ENCODE results near the gene DYNLT3.

The DYNLT3 gene, protein sequence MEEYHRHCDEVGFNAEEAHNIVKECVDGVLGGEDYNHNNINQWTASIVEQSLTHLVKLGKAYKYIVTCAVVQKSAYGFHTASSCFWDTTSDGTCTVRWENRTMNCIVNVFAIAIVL

GRCh38 chrX:37846934-37847732 lies at the start of gene DYNLT3:
TSS of gene DYNLT3 (minus strand) at chrX:37847571. CDS start at chrX:37847510, 61 bp downstream.
- peak; percentile 85 for DNase-seq

DNA sequence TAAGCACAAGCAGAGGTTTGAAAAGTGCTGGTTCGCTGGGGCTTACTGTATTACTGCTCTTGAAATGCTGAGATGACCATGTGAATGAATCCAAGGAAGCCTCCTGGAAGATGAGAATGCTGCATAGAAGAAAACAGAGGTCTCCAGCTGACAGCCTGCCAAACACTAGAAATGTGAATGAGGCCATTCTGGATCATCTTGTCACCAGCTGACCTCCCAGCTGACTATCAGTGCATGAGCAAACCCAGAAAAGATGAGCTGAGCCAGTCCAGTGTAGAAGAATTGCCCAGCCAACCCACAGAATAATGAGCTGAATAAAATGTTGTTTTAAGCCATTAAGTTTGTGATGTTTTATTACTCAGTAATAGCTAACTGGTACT lies 49.1 kb upstream of the DYNLT3 start:
- DNase-seq, result no peak

DNA sequence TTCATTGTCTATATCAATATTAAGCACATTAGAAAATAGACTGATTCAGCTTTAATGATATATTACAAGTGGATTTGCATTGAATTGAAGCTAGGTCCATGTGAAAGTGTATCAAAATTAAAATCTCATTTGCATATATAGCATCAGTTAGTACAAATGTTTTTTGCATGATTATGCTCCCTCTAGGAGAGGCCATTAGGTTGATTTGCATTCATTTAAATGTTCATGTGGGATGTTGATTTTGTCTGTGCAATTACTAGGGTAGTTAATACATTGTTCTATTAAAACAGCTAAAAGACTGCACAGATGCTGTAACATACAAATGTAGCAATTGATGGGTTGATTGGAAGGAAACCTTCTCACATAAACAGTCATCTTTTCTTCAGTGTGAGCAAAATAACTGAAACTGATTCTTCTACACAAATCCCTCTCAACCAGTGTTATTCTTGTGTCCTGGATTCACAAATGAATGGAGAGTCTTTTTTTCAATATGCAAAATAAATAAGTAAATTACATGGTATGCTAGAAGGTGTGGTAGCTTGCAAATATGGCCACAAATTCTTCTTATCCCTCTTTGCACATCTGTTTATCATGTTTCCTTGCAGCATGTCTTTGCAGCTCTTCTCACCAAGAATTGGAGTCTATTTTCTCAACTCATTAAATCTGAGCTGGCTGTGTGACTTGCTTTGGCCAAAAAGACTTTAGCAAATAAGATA lies 48.6 kb upstream of the DYNLT3 start:
- DNase-seq, result no peak

DNA sequence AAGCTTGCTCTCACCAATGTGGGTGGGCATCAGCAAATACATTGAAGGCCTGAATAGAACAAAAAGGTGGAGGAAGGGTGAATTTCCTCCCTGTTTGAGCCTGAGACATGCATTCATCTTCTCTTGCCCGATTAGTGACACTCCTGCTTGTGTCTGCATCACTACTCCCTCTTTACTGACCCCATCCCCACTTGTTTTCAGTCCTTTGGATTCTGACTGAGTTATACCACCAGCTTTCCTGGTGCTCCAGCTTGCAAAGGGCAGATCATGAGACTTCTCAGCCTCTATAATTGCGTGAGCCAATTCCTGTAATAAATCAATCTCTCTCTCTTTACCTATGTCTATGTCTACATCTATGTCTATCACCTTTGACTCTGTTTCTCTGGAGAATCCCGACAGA lies 47.4 kb upstream of the DYNLT3 start:
- DNase-seq, result no peak

- no peak for DNase-seq
Measured at GRCh38 chrX:37888010-37888409, 40.6 kb upstream of the DYNLT3 start.

GRCh38 chrX:37887347-37887746 lies 40.0 kb upstream of the DYNLT3 start:
- DNase-seq, result no peak

DNA sequence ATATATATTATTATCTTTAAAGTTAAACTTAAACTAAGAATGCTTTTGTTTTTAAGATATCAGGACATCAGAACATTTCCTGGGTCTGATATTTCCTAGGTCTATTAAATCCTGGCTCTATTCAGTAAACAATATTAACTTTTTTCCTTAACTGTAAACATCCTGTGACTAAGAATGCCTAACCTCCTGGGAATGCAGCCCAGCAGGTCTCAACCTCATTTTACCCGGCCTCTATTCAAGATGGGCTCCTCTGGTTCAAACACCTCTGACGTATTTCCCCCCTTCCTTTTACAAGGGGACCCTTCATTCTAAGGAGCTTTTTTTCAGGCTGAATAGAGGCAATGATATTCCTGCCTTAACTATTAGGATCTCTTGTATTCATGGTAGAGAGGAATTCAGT lies 35.8 kb upstream of the DYNLT3 start:
- DNase-seq, result no peak

DNA sequence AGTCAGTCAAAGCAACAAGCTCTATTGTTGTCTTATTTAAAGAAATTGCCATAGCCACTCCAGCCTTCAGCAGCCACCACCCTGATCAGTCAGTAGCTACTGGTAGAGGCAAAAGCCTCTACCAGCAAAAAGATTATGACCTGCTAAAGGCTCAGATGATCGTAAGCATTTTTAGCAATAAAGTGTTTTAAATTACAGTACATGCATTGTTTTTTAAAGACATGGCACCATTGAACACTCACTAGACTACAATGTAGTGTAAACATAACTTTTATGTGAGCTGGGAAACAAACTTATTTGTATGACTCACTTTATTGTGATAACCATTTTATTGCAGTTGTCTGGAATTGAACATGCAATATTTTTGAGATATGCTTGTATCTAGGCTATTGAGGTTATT lies 32.3 kb upstream of the DYNLT3 start:
- DNase-seq, result no peak

- no peak for DNase-seq
Measured at GRCh38 chrX:37876716-37877115, 29.3 kb upstream of the DYNLT3 start.

GRCh38 chrX:37875675-37876074 lies 28.3 kb upstream of the DYNLT3 start:
- DNase-seq, result no peak

- no peak for DNase-seq
Measured at GRCh38 chrX:37873220-37873619, 25.8 kb upstream of the DYNLT3 start.

DNA sequence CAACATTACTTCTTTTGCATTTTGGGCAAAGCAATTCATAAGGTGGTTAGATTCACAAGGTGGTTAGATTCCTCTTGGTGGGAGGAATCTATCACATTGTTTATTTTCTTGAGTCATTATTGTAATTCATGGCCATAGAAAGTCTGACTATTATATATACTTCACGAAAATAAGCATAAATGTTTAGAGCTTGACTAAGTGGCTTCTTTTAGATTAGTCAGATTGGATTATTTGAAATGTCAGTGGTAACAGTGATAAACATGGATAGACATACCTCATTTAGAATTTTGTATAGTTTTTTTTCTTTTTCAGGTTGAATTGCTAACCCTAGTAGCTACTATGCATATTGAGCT lies 24.9 kb upstream of the DYNLT3 start:
- no peak for DNase-seq

- DNase-seq, result no peak
Measured at GRCh38 chrX:37871626-37872302, 24.4 kb upstream of the DYNLT3 start.

DNA sequence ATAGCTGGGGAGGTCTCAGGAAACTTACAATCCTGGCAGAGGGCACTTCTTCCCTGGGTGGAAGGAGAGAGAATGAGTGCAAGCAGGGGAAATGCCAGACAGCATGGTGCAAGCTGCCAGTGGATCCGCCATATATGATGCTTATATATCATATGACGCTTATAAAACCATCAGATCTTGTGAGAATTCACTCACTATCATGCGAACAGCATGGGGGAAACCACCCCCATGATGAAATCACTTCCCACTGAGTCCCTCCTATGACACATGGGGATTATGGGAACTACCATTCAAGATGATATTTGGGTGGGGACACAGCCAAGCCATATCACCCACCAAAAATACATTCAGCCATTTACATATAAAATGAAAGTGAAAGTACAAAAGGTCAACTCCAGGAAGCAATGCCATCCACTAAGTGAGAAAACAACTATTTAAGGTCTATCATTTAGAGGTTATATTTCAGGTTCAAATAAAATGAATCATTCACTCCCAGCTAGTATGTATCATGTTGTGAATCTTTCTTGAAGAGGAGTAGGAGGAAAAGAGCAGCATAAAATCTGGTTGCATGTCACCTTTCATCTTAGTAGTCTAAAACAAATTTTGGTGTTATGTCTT lies 20.3 kb upstream of the DYNLT3 start:
- DNase-seq, result no peak

DNA sequence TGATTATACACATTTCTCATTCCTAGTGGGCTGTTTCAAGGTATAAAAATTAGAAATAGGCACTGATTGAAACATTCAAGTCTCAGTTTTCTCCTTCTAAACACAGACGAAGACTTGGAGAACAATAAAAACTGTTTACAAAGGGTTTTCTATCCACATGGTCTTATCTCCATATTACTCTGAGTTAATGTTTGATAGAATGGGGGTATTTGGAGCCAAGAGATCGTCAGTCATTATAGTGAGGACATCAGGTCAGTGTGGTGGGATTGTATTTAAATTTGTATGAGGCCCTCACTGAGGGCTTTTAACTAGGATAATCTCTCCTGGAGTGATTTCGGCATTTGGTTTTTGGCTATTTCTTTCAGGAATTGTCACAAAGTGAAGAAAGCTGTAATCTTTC lies 16.4 kb upstream of the DYNLT3 start:
- DNase-seq, result no peak

GRCh38 chrX:37862851-37863250 lies 15.5 kb upstream of the DYNLT3 start:
- DNase-seq, result no peak

DNA sequence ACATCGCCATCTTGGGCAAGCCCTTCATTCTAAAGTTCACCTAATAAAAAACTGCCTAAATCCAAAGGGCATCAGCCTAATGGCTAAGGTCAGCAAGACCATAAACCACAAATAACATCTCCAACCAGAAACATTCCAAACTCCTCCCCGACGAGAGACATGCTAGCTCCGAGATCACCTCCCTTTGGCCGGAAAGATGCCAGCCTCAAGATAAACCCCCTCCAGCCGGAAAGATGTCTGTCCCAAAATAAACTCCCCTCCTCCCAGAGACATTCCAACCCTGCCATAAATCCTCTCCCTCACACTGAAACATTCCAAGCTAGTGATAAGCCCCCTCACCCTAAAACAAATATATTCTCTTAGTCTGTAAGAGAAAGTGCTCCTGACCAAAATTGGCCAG lies 13.3 kb upstream of the DYNLT3 start:
- DNase-seq, result no peak

DNA sequence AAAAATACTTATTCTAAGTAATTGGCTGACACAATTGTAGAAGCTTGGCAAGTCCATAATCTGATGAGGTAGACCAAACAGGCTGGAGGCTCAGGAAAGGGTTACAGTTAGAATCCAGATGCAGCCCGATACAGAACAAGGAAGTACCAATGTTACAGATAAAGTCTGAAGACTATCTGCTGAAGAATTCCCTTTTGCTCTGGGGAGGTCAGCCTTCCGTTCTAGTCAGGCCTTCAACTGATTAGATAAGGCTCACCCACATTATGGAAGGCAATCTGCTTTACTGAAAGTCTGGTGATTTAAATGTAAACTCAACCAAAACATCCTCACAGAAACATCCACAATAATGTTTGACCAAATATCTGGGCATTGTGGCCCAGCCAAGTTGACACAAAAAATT lies 7.4 kb upstream of the DYNLT3 start:
- DNase-seq, result no peak

GRCh38 chrX:37854148-37854547 lies 6.8 kb upstream of the DYNLT3 start:
- no peak for DNase-seq

GRCh38 chrX:37847733-37848197 lies 394 bp upstream of the DYNLT3 start:
- DNase-seq, result no peak

DNA sequence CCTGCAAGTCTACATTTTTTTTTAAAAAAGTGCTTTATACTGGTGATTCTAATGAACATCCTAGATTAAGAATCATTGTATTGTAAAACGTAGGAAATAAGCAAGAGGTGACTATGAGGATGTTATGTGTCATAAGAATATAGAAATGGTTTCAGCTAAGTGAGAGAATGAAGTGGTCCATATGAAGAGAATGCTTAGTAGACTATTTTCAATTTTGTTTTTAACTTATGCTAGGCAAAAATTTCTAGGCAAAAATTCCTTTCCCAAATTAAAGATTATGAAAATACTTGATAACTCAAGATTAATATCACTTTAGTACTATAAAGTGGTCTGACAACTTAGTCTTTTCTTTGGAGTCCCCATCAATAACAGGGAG lies 825 bp downstream of the DYNLT3 start:
- no peak for DNase-seq

- DNase-seq, result peak; percentile 40
Measured at GRCh38 chrX:37846141-37846540, 1.2 kb downstream of the DYNLT3 start.

DNA sequence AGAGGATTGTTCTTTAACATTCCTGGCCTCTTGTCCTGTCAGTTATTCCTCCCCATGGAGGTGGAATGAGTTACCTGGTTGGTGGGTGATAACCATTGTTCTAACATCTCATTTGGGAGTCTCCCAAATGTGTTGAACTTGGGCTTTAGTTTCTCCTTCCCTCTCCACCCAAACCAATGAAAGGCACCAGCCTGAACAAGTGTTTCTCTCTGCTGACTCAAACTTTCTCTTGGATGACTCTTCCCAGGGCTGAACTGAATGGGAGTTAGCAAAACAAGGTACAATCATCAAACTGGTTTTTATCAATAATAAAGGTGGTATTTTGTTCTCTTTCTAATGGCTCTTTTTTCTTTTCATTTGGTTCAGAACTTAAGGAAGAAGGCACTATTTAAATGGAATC lies 2.7 kb downstream of the DYNLT3 start:
- no peak for DNase-seq
